HG03039 (cell line): ENCODE data around the gene MYBPH.

ENCODE experiments used
- ATAC-seq: cut with Tn5 transposase; IDR thresholded peaks from one replicate; pipeline ENCODE4 v1.9.1; 2021; ENCODE audit warnings: mild to moderate bottlenecking, moderate library complexity; ENCODE audit not compliant: unreplicated experiment

Gene MYBPH

GRCh38 chr1:203131548-203132200, 44.0 kb downstream of the MYBPH start:
- ATAC-seq, result no peak

GRCh38 chr1:203130358-203130985, 45.2 kb downstream of the MYBPH start:
- no peak for ATAC-seq

GRCh38 chr1:203129501-203130231, 46.0 kb downstream of the MYBPH start:
- ATAC-seq, result no peak

- ATAC-seq, result no peak
Measured at GRCh38 chr1:203128716-203129500, 46.7 kb downstream of the MYBPH start.

- ATAC-seq, result no peak
Measured at GRCh38 chr1:203128431-203128715, 47.3 kb downstream of the MYBPH start.

- ATAC-seq, result no peak
Measured at GRCh38 chr1:203127666-203128430, 47.8 kb downstream of the MYBPH start, which contains the start of gene ADORA1. Gene ADORA1 (plus strand): TSS chr1:203127726. CDS start chr1:203128842, 1,116 bp downstream.

GRCh38 chr1:203126866-203127665, 48.6 kb downstream of the MYBPH start:
- ATAC-seq, result no peak

- ATAC-seq, result no peak
Measured at GRCh38 chr1:203126151-203126865, 49.3 kb downstream of the MYBPH start.

GRCh38 chr1:203124546-203125317, 50.9 kb downstream of the MYBPH start:
- no peak for ATAC-seq

GRCh38 chr1:203124011-203124410, 51.6 kb downstream of the MYBPH start:
- no peak for ATAC-seq

GRCh38 chr1:203122159-203122558, 53.5 kb downstream of the MYBPH start:
- ATAC-seq, result no peak

- ATAC-seq, result no peak
Measured at GRCh38 chr1:203121186-203122015, 54.2 kb downstream of the MYBPH start.

- no peak for ATAC-seq
Measured at GRCh38 chr1:203120325-203121153, 55.1 kb downstream of the MYBPH start.
